HepG2 (cell line): Measurements from ENCODE around the gene TOMM20. TPM values are rescaled to one million over a fixed set of nuclear protein-coding genes. Genes with fewer than 3 reads are reported as not detected.
A peak's percentile ranks its signal among the peaks of the same experiment; 100 is the strongest.

Experiments used
- HNRNPK ChIP-seq: fragments of 200-400 bp; formaldehyde crosslinking; IDR thresholded peaks from 2 replicates; pipeline ENCODE4 v1.6.1; 2018; ENCODE audit warnings: low read length, low read depth, moderate library complexity, mild to moderate bottlenecking; ENCODE audit not compliant: poor library complexity, severe bottlenecking
- JUND ChIP-seq: sonication (generic); formaldehyde crosslinking; IDR thresholded peaks from 2 replicates; pipeline ENCODE4 v1.8.0; 2022; ENCODE audit warnings: mild to moderate bottlenecking, missing genetic modification reagents
- KLF6 ChIP-seq: IDR thresholded peaks from 2 replicates; pipeline ENCODE4 v1.8.0; 2016; ENCODE audit warnings: missing biosample characterization, missing genetic modification reagents
- NFKB2 ChIP-seq: sonication (generic); formaldehyde crosslinking; IDR thresholded peaks from 2 replicates; pipeline ENCODE4 v1.4.0; 2020; ENCODE audit warnings: missing genetic modification reagents, borderline replicate concordance
- POLR2A ChIP-seq, 2 experiments: IDR thresholded peaks; 2 replicates each; pipeline ENCODE4 v1.6.1; 2011; ENCODE audit warnings: low read depth in 2 of 2, low read length in 2 of 2, mild to moderate bottlenecking in 1 of 2, moderate library complexity in 1 of 2; ENCODE audit not compliant: insufficient read depth in 1 of 2
- RERE ChIP-seq: IDR thresholded peaks from 2 replicates; pipeline ENCODE4 v1.6.1; 2016; ENCODE audit warnings: low read depth, missing genetic modification reagents, missing compliant biosample characterization
- ZNF274 ChIP-seq: sonication (generic); formaldehyde crosslinking; IDR thresholded peaks from 2 replicates; pipeline ENCODE4 v1.5.1; 2020; ENCODE audit warnings: mild to moderate bottlenecking, missing genetic modification reagents
- ZNF615 ChIP-seq: sonication (generic); formaldehyde crosslinking; IDR thresholded peaks from 2 replicates; pipeline ENCODE4 v1.5.0; 2020; ENCODE audit warnings: mild to moderate bottlenecking, missing genetic modification reagents, borderline replicate concordance
- ZNF670 ChIP-seq: sonication (generic); formaldehyde crosslinking; IDR thresholded peaks from 2 replicates; pipeline ENCODE4 v1.8.0; 2022; ENCODE audit warnings: mild to moderate bottlenecking, missing genetic modification reagents, borderline replicate concordance
- ZNF713 ChIP-seq: sonication (generic); formaldehyde crosslinking; IDR thresholded peaks from 2 replicates; pipeline ENCODE4 v1.4.0; 2020; ENCODE audit warnings: mild to moderate bottlenecking, missing genetic modification reagents
- polyA plus RNA-seq, 8 experiments: library from polyadenylated mRNA; depleted of rRNA in 3 of 8; stranded (reverse) in 7 of 8; unstranded in 1 of 8; fragments of >200 nt; fragmentation: Illumina TruSeq in 4 of 8; extraction: Trizol in 4 of 8; gene quantifications; 2 replicates each; pipeline versions ENCODE4 v1.2.1 to v1.2.3, GENCODE V29; 2011 to 2016; ENCODE audit warnings: low read depth in 4 of 8, missing spikeins in 1 of 8, mixed read lengths in 1 of 8; ENCODE audit not compliant: insufficient read depth in 1 of 8
- total RNA-seq, 5 experiments: library from RNA; depleted of rRNA; stranded (reverse); fragments of >200 nt; fragmentation: Illumina TruSeq; extraction: Trizol; gene quantifications; 2 replicates each; pipeline ENCODE4 v1.2.3, GENCODE V29; 2016; ENCODE audit warnings: low read depth in 1 of 5
- TF ChIP-seq, protein P1 (sequence below), 2 experiments: fragments of 450-650 bp in 1 of 2; sonication (generic) in 1 of 2; formaldehyde crosslinking in 1 of 2; IDR thresholded peaks; 2 replicates each; pipeline versions ENCODE4 v1.6.1 to v1.8.0; 2016 to 2022; ENCODE audit warnings: antibody characterized with exemption in 1 of 2, mild to moderate bottlenecking in 1 of 2, missing genetic modification reagents in 1 of 2
- TF ChIP-seq, protein P2 (sequence below): sonication (generic); formaldehyde crosslinking; IDR thresholded peaks from 2 replicates; pipeline ENCODE4 v1.5.0; 2020; ENCODE audit warnings: missing genetic modification reagents

TOMM20 gene
- total and polyA plus RNA-seq, 2 of the 13 experiments (the other 11 are each of a cell fraction or from before 2014, with no cell fraction given), result 153 to 376 TPM

- TF ChIP-seq RERE (CRISPR knock-in tag), result no peak
- no peak for TF ChIP-seq ZNF670 (CRISPR knock-in tag)
- peak; percentile 45; the same call in 1 of the 2 replicates for TF ChIP-seq ZNF274 (CRISPR knock-in tag)
- peak in 1 of 2 experiments; percentile 80; a peak in 2 of 4 replicates for TF ChIP-seq POLR2A (IDR thresholded peaks at IDR 0.05; ENCODE audit: insufficient read depth in 1 of 2, low read depth in 2 of 2, low read length in 2 of 2)
- no peak for TF ChIP-seq ZNF713 (CRISPR knock-in tag)
- TF ChIP-seq KLF6 (CRISPR knock-in tag), result no peak; the same call in 1 of the 2 replicates
- no peak for TF ChIP-seq ZNF615 (CRISPR knock-in tag)
- TF ChIP-seq, protein P1, sequence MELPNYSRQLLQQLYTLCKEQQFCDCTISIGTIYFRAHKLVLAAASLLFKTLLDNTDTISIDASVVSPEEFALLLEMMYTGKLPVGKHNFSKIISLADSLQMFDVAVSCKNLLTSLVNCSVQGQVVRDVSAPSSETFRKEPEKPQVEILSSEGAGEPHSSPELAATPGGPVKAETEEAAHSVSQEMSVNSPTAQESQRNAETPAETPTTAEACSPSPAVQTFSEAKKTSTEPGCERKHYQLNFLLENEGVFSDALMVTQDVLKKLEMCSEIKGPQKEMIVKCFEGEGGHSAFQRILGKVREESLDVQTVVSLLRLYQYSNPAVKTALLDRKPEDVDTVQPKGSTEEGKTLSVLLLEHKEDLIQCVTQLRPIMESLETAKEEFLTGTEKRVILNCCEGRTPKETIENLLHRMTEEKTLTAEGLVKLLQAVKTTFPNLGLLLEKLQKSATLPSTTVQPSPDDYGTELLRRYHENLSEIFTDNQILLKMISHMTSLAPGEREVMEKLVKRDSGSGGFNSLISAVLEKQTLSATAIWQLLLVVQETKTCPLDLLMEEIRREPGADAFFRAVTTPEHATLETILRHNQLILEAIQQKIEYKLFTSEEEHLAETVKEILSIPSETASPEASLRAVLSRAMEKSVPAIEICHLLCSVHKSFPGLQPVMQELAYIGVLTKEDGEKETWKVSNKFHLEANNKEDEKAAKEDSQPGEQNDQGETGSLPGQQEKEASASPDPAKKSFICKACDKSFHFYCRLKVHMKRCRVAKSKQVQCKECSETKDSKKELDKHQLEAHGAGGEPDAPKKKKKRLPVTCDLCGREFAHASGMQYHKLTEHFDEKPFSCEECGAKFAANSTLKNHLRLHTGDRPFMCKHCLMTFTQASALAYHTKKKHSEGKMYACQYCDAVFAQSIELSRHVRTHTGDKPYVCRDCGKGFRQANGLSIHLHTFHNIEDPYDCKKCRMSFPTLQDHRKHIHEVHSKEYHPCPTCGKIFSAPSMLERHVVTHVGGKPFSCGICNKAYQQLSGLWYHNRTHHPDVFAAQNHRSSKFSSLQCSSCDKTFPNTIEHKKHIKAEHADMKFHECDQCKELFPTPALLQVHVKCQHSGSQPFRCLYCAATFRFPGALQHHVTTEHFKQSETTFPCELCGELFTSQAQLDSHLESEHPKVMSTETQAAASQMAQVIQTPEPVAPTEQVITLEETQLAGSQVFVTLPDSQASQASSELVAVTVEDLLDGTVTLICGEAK (IDR thresholded peaks at IDR 0.05), result no peak
- TF ChIP-seq, protein P1 (CRISPR knock-in tag; IDR thresholded peaks at IDR 0.05), result no peak
- TF ChIP-seq NFKB2 (CRISPR knock-in tag), result no peak; the same call in 1 of the 2 replicates
- TF ChIP-seq, protein P2, sequence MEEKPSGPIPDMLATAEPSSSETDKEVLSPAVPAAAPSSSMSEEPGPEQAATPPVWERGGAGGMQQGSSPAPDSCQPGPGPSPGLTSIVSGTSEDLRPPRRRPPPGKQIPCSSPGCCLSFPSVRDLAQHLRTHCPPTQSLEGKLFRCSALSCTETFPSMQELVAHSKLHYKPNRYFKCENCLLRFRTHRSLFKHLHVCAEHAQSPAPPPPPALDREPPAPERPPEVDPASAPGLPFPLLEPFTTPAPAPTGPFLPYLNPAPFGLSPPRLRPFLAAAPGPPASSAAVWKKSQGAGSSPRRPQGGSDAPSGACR, result 0 out of 2 replicates have a peak, but pooled peaks have one; percentile 26
- peak; percentile 50; the same call in 1 of the 2 replicates for TF ChIP-seq JUND
- no peak for TF ChIP-seq HNRNPK
Observed at GRCh38 chr1:235075048-235075776, 53.4 kb downstream of the TOMM20 start (continued).
